GM12801 (cell line): ENCODE results near the gene CYGB.

ENCODE experiments used
- TF ChIP-seq, protein P1 (sequence below): IDR thresholded peaks from one replicate; pipeline ENCODE4 v1.5.1; 2011; ENCODE audit warnings: control low read depth; ENCODE audit not compliant: insufficient read length; ENCODE audit errors: extremely low read depth

Gene CYGB

DNA sequence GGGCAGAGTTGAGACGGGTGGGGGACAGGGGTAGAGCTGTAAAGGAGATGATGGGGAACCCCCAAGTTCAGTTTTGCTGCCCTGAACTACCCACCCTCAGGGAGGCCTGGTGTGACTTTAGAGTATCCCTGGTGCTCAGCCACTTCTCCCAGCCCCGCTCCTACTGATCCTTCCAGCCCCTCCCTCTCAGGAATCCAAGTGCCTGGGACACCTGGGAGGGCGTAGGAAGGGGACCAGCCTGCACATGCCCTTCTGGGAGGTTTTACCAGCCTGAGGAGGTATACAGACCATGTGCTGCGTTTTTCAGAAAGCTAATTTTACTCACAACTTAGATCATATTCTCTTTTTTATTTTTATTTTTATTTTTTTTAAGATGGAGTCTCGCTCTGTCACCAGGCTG, 44.0 kb upstream of the CYGB start:
- TF ChIP-seq, protein P1, sequence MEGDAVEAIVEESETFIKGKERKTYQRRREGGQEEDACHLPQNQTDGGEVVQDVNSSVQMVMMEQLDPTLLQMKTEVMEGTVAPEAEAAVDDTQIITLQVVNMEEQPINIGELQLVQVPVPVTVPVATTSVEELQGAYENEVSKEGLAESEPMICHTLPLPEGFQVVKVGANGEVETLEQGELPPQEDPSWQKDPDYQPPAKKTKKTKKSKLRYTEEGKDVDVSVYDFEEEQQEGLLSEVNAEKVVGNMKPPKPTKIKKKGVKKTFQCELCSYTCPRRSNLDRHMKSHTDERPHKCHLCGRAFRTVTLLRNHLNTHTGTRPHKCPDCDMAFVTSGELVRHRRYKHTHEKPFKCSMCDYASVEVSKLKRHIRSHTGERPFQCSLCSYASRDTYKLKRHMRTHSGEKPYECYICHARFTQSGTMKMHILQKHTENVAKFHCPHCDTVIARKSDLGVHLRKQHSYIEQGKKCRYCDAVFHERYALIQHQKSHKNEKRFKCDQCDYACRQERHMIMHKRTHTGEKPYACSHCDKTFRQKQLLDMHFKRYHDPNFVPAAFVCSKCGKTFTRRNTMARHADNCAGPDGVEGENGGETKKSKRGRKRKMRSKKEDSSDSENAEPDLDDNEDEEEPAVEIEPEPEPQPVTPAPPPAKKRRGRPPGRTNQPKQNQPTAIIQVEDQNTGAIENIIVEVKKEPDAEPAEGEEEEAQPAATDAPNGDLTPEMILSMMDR, result no peak

DNA sequence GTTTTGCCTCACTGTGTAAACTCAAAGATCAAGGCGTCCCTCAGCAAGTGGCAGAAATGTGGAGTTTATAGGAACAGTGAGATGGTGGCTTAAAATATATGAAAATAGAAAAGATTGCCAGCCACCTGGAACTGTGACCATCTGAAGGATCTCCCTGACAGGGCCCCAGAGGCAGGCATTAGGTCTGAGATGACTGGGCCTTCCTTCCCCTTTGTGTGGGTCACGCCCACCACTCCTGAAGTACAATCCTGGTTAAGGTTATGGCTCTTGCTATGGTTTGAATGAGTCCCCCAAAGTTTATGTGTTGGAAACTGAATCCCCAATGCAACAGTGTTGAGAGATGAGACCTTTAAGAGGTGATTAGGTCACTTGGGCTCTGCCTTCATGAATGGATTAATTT, 41.8 kb upstream of the CYGB start:
- TF ChIP-seq, protein P1, result no peak

DNA sequence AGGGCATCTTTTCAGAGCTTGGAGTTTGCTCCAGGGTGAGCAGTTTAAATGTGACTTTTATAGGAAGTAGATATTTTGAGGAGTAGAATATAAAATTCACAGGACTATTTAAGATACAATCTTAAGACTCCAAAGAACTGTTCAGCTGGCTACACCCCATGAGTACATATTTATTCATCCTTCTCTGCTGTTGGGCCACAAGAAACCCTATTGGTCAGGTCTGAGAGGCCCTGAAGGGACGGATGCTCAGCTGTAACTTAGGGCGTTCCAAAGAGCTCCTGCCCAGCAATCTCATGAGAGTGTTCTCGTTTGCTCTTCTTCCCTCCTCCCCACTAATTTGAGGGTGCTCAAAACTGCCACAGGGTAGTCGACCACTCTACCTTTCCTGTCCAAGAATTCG, 40.9 kb upstream of the CYGB start:
- TF ChIP-seq, protein P1, result no peak

DNA sequence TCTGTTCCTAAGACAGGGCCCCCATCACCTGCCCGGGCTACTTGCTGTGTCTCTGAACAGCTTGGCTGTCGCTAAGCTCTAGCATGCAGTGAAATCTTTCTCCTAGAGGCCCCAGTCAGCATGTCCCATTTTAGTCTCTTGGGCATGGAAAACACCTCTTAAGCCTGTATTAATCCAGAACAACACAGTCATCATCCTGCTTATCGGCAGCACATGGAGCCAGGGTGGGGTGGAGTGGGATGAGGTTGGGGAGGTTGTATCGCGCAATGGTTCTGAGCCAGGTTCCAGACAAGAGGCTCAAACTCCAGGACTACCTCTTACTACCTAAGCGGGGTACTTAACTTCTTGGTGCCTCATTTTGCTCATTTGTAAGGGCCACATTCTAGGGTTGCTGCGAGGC, 40.4 kb upstream of the CYGB start:
- TF ChIP-seq, protein P1, result no peak

DNA sequence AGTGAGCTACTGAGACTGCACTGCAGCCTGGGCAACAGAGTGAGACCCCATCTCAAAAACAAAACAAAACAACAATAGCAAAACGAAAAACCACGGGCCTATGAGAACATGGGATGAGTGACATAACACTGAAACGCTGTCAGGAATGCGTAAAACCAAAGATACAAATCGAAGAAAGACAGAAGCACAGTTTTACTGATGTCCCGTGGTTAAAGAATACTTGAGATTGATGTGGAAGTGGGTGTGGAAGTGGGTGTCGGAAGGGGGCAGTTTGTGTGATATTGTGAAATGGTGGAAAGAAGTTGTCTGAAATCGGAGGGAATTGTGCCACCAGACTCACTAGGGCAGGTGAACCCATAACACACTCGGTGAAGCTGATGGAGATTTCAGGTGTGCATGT, 38.7 kb upstream of the CYGB start:
- TF ChIP-seq, protein P1, result no peak

DNA sequence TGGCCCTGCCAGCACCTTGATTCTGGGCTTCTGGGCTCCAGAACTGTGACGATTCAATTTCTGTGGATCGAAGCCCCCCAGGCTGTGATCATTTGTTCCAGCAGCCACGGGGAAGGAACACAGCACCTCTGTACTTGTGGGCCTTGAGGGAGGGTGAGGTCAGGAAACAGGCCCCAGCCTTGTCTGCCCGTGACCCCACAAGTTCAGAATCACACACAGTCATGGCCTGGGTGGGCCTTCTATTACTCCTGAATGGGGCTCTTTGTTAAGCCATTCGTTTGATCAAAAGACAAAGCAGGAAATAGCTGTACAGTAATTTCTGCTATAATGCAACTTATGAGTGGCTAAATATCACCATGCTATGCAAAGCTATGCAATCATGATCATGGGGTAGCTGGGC, 38.1 kb upstream of the CYGB start:
- TF ChIP-seq, protein P1, result no peak

DNA sequence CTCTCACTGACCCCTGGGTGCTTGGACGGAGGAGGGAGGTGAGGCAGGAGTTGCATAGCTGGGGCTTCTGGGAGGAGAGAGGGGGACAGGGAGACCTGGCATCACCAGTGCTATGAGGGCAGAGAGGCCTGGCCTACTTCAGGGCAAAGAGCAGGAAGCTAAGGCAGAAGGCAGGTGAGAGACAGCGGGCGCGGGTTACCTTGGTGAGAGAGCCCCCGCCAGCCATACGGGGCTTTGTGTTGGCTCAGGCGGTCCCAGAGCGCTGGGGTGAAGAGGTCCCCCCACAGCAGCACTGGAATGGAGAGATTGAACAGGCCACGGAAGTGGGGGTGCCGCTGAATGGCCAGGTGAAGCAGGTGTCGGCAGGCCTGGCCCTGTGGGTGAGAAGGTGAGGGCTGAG, 36.7 kb upstream of the CYGB start:
- TF ChIP-seq, protein P1, result no peak

DNA sequence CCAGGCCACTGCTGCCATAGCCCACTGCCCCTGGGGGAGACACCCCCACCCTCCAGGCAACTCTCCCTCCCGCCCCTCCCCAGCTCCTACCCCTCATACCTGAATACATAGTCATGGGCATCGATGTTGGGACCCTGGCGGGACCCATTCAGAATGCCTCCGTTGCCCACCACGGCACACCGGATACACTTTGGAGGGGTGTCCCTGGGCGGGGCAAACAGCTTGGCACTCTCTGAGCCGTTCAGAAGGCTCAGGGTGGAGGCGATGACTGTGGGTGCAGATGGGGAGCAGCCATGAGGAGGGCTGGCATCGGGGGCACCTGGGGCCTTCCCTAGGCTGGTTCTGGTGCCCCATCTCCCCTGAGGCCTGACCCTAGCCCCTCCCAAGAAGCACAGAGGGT, 35.6 kb upstream of the CYGB start:
- TF ChIP-seq, protein P1, result no peak
